IPS-NIHi7 (cell line): Measurements from ENCODE around the gene GATAD1.
"Not testable (repeated sequence)": the region's sequence is repeated elsewhere in the genome, so short reads cannot be mapped to it uniquely, and the experiment has no call there.

Experiments used
- DNase-seq: peaks from one replicate; pipeline ENCODE4 v3.0.0; 2012; ENCODE audit warnings: mixed read lengths; ENCODE audit errors: extremely low spot score

Gene GATAD1, protein sequence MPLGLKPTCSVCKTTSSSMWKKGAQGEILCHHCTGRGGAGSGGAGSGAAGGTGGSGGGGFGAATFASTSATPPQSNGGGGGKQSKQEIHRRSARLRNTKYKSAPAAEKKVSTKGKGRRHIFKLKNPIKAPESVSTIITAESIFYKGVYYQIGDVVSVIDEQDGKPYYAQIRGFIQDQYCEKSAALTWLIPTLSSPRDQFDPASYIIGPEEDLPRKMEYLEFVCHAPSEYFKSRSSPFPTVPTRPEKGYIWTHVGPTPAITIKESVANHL

DNA sequence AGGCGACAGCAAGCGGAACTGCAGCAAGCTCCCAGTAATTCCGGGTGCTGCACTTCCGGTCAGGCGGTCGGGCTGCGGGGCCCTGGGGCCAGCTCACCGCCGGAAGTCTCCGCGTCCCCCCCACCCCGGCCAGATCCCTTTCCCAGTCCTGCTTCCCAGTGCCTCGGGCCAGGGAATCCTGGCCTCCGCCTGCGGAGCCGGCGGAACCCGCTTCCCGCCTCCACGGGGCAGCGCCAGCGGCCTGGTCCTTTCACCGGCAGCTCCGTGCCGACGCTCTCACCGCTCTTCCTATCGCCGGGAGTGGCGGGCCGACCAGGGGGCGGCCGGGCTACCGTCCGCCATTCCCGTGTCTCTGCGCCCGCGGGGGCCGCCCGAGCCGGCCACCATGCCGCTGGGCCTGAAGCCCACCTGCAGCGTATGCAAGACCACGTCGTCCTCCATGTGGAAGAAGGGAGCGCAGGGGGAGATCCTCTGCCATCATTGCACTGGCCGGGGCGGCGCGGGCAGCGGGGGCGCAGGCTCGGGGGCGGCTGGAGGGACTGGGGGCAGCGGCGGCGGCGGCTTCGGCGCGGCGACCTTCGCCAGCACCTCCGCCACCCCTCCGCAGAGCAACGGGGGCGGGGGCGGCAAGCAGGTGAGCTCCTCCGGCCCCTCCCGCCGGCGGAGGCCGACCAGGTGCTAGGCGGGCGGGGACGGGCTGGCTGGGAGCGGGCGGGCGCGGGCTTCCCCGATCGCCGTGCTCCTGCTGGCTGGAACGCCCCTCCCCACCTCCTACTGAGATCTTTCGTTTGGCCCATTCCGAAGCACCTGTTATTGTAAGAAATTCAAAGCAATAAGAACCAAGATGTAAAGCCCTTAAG, at the start of gene GATAD1:
Gene GATAD1, plus strand, starts transcription at position 138 of the 860 bp plus-strand sequence. Its CDS starts 248 bp downstream, at position 386.
- DNase-seq = peak; percentile 98

DNA sequence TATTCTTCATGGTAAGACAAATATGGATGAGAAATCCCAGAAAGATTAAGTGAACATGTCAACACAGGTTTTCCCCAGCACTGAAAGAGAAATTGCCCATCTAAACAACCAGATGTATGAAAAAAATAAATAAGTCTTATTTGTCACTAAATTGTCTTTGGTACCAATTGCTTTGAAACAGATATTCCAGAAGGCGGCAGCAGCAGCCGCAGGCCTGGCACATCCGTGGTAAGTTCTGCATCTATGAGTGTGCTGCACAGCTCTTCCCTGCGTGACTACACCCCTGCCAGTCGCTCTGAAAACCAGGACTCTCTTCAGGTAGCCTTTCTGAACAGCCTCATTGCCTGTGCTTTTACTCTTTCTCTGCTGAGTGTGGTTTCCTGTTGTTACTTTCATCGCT, 49.7 kb upstream of the GATAD1 start:
- no peak for DNase-seq

- DNase-seq = no peak
These were observed 47.3 kb upstream of the GATAD1 start for GRCh38 chr7:92400013-92400412.

DNA sequence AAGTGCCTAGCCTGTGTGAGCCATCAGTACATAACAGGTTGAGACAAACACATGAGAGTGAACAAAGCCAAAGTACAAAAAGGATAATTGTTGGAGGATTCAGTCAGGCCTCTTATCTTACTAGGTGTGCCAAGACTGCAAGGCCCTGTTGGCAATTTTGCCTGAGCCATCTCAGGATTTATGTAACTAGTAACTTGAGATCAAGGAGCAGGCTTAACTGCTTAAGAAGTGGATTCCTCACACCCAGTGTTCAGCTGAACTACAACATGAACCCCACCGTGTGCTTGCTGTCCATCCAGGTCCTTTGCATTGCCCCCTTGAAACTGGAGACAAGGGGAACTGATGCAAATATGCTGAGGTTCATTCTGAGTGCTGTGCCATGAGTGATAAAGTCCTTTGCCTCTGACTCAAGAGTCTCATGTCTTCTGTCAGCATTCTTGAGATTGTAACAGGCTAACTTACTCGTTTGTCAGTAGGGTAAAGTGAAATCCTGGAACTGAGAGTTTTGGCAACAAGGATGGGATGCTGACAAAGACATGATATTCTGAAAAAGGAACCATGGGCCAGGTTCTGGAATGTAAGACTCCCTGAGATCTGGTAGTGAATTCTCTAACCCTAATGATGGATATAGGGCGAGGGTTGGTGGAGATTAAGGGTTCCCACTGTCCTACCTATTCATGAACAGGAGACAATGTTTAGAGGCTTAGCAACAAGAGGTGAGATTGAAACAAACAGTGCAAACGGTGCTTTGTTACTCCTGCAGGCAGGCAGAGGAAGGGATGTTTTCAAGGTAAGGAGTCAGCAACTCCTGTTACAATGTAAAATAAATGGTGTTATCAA, 44.1 kb upstream of the GATAD1 start:
- DNase-seq = no peak

GRCh38 chr7:92403760-92404074, 43.6 kb upstream of the GATAD1 start:
- DNase-seq = no peak

- peak; percentile 29 for DNase-seq
These were observed 43.1 kb upstream of the GATAD1 start for GRCh38 chr7:92404170-92404614.

DNA sequence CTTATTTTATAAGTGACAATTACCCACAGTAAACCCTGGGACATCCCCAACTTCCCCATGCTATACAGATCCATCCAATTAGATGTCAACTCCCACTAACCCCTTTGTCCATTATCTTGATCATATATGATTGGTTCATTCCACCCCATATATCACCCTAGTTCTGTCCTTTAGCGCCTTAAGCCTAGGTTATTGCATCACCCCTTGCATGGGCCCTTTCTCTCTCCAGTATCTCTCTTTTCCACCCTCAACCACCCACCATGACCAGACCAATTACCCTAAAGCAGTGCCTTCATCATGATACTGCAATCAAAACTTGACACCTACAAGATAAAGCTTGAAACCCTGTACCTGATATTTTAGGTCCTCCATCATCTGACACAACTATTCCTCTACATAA, 37.9 kb upstream of the GATAD1 start:
- no peak for DNase-seq

GRCh38 chr7:92410162-92410561, 37.1 kb upstream of the GATAD1 start:
- DNase-seq = not testable (repeated sequence)

- no peak for DNase-seq
These were observed 34.5 kb upstream of the GATAD1 start for GRCh38 chr7:92412745-92413144.

- no peak for DNase-seq
These were observed 33.7 kb upstream of the GATAD1 start for GRCh38 chr7:92413550-92413949.

DNA sequence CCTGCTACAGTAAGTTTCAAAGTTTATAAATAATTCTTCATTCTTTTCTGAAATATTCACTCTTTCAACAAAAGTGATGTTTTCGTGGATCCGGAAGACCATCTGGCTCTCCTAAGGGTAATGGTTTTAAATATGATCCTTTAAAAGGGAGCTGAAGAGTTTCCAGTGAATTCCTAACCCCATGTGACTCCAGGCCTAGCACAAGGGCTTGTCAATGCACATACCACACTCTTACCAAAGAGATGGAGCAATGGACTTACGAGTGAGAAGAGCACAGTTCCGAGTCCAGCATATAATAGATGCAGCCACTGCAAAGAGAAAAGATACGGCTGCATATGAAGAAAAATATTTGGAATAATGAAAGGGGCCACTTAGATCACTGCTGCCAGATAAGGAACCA, 32.1 kb upstream of the GATAD1 start:
- DNase-seq = no peak

DNA sequence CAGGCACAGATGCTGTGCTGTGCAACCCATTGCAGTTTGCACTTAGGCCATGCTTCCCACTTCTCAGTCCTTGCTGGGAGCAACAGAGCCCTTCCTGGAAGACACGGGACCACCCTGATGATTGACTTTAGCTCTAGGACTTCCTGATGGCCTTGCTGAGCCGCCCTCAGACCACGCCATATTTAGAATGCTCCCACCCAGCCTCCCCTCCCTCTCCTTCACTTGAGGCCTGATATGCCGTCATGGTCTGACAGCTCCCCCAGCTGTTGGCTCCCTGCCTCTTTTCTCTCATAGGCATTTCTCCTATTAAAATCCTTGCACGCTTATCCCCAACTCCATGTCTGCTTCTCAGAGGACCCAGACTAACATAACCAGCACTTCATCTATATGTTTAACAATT, 29.4 kb upstream of the GATAD1 start:
- peak; percentile 53 for DNase-seq

GRCh38 chr7:92421676-92422435, 25.4 kb upstream of the GATAD1 start:
- no peak for DNase-seq

- no peak for DNase-seq
These were observed 24.4 kb upstream of the GATAD1 start for GRCh38 chr7:92422926-92423325.

- no peak for DNase-seq
These were observed 23.6 kb upstream of the GATAD1 start for GRCh38 chr7:92423710-92424131.

DNA sequence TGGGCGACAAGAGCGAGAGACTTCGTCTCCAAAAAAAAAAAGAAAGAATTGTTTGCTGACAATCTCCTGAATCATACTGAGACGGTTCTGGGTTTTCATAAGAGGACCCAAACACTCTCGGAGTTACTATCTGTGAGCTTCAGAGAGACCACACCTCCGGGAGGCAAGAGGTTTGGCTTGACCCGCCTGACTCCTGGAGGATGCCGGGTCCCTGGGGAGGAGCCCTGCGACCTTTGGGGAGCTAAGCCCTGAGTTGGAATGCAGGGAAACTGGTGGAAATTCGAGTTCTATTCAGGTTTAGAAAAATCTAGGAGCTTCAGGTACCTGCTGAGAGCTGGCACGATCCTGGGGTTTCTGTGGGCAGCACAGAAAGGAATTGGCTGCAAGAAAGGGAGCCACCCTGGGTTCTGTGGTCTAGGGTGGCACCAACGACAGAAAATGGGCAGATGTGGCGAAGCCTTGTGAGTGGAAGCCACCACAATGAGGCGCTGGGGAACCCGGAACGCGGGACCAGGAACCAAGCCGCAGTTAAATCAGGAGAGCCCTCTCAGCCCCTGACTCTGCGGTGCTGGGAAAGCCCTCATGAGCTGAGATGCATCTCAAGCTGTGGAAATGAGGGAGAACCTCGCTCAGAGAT, 21.9 kb upstream of the GATAD1 start:
- peak; percentile 52 for DNase-seq

DNA sequence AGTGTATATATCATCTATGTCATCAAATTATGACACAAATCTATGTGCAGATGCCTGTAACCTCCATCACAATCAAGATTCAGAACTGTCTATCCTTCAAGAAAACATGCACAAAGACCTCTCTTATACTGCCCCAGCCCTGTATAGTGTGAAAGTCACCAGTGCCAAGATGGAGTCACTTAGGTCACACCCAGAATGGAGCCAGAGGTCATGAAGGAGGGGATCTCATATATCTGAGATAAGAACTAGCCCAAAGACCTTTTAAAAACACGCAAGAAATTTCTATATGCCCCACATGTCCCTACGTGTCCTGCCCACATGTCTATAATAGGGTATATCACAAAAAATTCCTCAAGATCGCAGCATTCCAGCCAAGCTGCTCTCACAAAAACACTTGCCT, 20.1 kb upstream of the GATAD1 start:
- no peak for DNase-seq

GRCh38 chr7:92432299-92432946, 14.9 kb upstream of the GATAD1 start:
- DNase-seq = no peak

DNA sequence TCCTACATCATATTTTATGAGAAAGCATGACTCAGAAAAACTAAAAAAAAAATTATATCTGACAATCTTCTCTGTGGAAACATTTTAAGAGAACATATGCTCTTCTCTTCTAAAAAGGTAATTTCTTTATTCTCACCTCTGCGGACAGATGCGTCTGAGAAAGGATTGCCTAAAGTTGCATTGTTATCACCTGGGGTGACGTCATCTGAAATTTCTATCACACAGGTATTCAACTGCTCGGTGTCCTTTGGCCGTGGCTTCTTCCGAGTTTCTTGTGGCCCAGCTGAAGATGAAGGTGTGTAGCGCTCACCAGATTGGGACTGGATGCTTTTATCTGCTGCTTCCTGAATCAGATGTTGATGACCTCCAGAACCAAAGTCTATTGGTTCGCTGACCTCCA, 14.3 kb upstream of the GATAD1 start:
- DNase-seq = no peak

- no peak for DNase-seq
These were observed 11.7 kb upstream of the GATAD1 start for GRCh38 chr7:92435542-92435941.
